Right ventricle myocardium inferior (tissue), 1 donor: ENCODE results near the gene CSNK1D. TPM values are rescaled to one million over a fixed set of nuclear protein-coding genes. Genes with fewer than 3 reads are reported as not detected.
"Not testable (repeated sequence)": the region's sequence is repeated elsewhere in the genome, so short reads cannot be mapped to it uniquely, and the experiment has no call there.

Experiments
- ATAC-seq: fragments of 200-7000 bp; cut with Tn5 transposase; one replicate; pipeline ENCODE4 v1.9.1; 2020; ENCODE audit warnings: mild to moderate bottlenecking, moderate library complexity
- DNase-seq: peaks from one replicate; pipeline ENCODE4 v3.0.0; 2021; ENCODE audit errors: missing footprints
- intact Hi-C: fragments of 100-400 bp; cut with DNase I; formaldehyde crosslinking; loops from one replicate; pipeline ENCODE4 v1.11.0; 2022
- microRNA-seq: library from miRNA; unstranded; fragments of <30 nt; microRNA quantifications from one replicate; pipeline ENCODE4 v1.2.0, GENCODE V29; 2020
- total RNA-seq: library from RNA; stranded (reverse); fragmentation: NEBNext Ultra II Directional; extraction: Animal tissue kit (Norgen Biotek cat#: 25700); gene quantifications from one replicate; pipeline ENCODE4 v1.2.1, GENCODE V29; 2021
- donor health status: DM: no; HTN: yes; CAD: no; lungs with severe emphysema.

CSNK1D gene
- total RNA-seq, 1 donor from 2014 or later, result 62.6 TPM

GRCh38 chr17:82194765-82195164 lies 78.7 kb downstream of the CSNK1D start:
- DNase-seq (no peak), ATAC-seq (no peak)
- intact Hi-C loops, result no loop called here

GRCh38 chr17:82193520-82194220 lies 79.8 kb downstream of the CSNK1D start:
- ATAC-seq, result peak; percentile 37
- DNase-seq, result no peak
- intact Hi-C loops, result no loop called here

GRCh38 chr17:82193050-82193449 lies 80.5 kb downstream of the CSNK1D start:
- intact Hi-C loops, ATAC-seq, DNase-seq: not testable (repeated sequence)

Small RNAs within 50 kb of the gene (microRNA-seq; reads per million reads assigned to microRNA genes)
- gene MIR6787, result not detected

Other genes with a start within 250 kb of the CSNK1D start
- 2.2 TPM for gene RAC3, start 242.0 kb downstream of the CSNK1D start, total RNA-seq
- gene DCXR, start 236.0 kb downstream of the CSNK1D start, total RNA-seq, result 175 TPM
- 19.3 TPM for gene RFNG, start 221.9 kb downstream of the CSNK1D start, total RNA-seq
- 80.9 TPM for gene GPS1, start 221.8 kb downstream of the CSNK1D start, total RNA-seq
- gene DUS1L, start 207.9 kb downstream of the CSNK1D start, total RNA-seq, result 59.3 TPM
- gene FASN, start 175.5 kb downstream of the CSNK1D start, total RNA-seq, result 46.6 TPM
- gene CCDC57, start 60.9 kb downstream of the CSNK1D start, total RNA-seq, result 7.9 TPM
- 10.4 TPM for gene SLC16A3, start 44.7 kb downstream of the CSNK1D start, total RNA-seq
- gene CD7, start 43.9 kb upstream of the CSNK1D start, total RNA-seq, result 0.73 TPM
- 4.9 TPM for gene SECTM1, start 60.1 kb upstream of the CSNK1D start, total RNA-seq
- not detected for gene TEX19, start 85.5 kb upstream of the CSNK1D start, total RNA-seq
- 0.76 TPM for gene UTS2R, start 98.1 kb upstream of the CSNK1D start, total RNA-seq
- gene HEXD, start 144.6 kb upstream of the CSNK1D start, total RNA-seq, result 14.4 TPM
- 23.5 TPM for gene OGFOD3, start 144.9 kb upstream of the CSNK1D start, total RNA-seq
- gene CYBC1, start 177.1 kb upstream of the CSNK1D start, total RNA-seq, result 29.4 TPM
- 72.7 TPM for gene NARF, start 185.0 kb upstream of the CSNK1D start, total RNA-seq
- gene FOXK2, start 246.0 kb upstream of the CSNK1D start, total RNA-seq, result 39.4 TPM